Kidney epithelial cell (primary cell): ENCODE results near the gene SETD3. TPM values are rescaled to one million over a fixed set of nuclear protein-coding genes. Genes with fewer than 3 reads are reported as not detected.

Experiments used
- DNase-seq: peaks from one replicate; pipeline ENCODE4 v3.0.0-alpha.2; 2010; ENCODE audit warnings: low read depth
- H3K27me3 ChIP-seq: 2 replicates; pipeline ENCODE4 v1.6.0; 2011; ENCODE audit warnings: low read length; ENCODE audit not compliant: control insufficient read depth, insufficient read depth
- H3K36me3 ChIP-seq: 2 replicates; pipeline ENCODE4 v1.5.1; 2011; ENCODE audit warnings: low read length; ENCODE audit not compliant: control insufficient read depth, insufficient read depth
- H3K4me3 ChIP-seq: 2 replicates; pipeline ENCODE4 v1.5.1; 2011; ENCODE audit warnings: low read depth, mild to moderate bottlenecking, control low read depth, low read length
- CTCF ChIP-seq: IDR thresholded peaks from 2 replicates; pipeline ENCODE4 v1.5.1; 2011; ENCODE audit warnings: mild to moderate bottlenecking, moderate library complexity, low read length, control low read depth, inconsistent platforms; ENCODE audit not compliant: insufficient read depth, poor library complexity, severe bottlenecking
- total RNA-seq: library from RNA; depleted of rRNA; stranded (reverse); fragments of >200 nt; gene quantifications from 2 replicates; pipeline ENCODE4 v1.2.3, GENCODE V29; 2015

Gene SETD3
- total RNA-seq, 1 donor from 2014 or later: 54.7 TPM

DNA sequence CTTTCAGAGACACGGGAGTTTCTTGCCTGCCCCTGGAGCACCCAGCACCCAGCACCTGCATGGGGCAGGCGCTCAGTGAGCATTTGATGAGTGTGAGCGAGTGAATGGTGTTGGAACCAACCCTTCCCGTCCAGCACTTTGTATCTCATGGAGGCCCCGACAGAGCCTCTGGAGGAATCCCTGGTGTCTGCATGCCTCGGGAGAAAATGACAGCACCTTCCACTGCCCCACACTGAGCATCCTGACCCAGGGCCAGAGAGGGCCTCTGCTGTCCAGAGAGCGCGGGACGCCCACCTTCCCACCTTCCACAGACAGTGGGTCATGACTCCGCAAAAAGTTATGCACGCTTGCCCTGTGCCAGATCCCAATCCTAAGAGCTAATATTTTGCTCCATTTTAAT, 105.7 kb downstream of the SETD3 start:
- Histone ChIP-seq H3K27me3 (no peaks in the 10 kb centered on the region), H3K36me3 (no peaks in the 10 kb centered on the region), H3K4me3 (no peak overlapping the region)
- TF ChIP-seq CTCF: no peak
- DNase-seq: no peak

GRCh38 chr14:99363616-99364290, 116.9 kb downstream of the SETD3 start:
- DNase-seq: no peak
- Histone ChIP-seq H3K36me3 (no peaks in the 10 kb centered on the region), H3K4me3 (no peak overlapping the region), H3K27me3 (no peaks in the 10 kb centered on the region)
- no peak for TF ChIP-seq CTCF

DNA sequence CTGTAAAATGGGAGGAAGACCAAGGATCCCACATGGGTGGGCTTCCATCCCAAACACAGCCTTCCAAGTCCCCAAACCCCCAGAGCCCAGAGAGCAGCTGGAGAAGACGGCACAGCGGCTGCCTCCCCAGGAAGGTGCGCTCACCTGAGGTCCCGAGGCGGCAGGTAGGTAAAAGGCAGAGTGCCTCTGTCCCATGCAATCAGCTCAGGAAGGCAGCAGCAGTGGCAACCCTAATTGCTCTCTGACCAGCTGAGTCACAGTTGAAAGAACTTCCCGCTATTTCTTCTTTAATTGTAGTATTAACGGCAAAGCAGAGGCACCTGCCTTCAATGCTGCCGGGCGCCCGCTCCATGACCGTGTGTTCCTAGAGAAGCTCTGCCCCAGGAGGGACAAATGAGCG, 117.6 kb downstream of the SETD3 start:
- Histone ChIP-seq H3K27me3 (no peaks in the 10 kb centered on the region), H3K4me3 (no peak overlapping the region), H3K36me3 (no peaks in the 10 kb centered on the region)
- TF ChIP-seq CTCF: no peak
- no peak for DNase-seq

DNA sequence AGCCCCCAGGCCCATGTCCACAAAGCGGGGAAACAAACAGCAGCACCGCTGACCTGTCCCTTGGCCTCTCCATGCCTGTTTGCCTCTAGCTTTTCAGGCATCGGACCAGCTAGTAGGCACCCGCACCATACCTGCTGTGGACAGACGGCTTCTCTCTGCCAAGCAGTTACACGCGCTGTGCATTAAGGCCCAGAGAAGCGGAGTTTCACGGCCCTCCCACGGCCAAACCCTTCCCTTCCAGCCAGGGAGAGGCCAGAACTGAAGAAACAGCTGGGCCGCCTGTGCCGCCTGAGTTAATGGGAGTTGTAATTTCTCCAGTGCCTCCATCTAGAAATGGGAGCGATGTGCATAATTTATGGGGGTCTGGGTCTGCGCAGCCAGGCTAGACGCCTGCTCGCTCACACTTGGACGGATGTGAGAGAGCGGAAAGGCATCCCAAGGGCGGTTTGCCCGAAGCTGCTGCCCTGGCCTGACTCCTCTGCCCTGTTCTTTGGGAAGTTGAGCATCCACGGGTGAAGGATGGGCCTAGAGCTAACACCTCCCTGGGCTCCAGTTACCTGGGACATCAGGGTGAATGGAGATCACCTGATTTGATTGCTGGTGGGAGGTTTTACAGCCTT, 119.0 kb downstream of the SETD3 start:
- Histone ChIP-seq H3K27me3 (no peaks in the 10 kb centered on the region), H3K36me3 (no peaks in the 10 kb centered on the region), H3K4me3 (no peak overlapping the region)
- DNase-seq: no peak
- no peak for TF ChIP-seq CTCF

DNA sequence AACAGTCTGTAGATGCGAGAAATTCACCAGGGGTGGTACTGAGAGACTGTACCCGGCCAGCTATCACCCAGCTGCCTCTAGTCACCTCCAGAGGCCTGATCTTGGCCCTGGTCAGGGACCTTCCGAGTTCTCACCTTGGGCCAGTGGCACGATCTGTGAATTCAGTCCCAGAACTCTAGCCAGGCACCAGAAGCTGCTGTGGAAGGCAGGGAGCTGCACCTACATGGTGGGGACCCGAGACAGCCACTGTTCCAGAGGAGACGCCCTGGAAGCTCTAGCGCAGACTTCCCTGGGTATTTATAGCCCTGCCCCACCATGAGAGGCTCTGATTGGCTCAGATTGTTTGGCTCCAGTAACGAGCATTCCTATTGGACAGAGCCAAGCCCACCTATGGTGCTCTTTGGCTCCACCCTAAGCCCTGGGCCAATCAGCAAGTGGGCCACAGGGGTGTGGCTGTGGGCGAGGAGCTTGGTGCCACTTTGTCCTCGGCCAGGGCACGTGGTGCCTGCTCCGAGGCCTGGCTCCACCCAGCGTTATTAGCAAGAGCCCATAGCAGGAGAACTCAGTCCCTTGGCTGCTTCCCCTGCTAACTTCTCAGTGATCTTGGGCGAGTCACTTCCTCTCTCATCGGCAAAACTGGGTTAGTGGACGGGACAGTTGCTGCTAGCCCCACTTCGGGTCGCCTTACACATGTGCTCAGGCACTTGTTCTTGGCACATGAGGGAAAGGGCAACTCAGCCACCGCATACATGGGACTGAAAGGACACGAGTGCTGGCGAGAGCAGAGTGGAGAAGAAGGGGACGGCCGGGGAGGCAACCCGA, 119.7 kb downstream of the SETD3 start:
- Histone ChIP-seq H3K4me3 (no peak overlapping the region), H3K27me3 (no peaks in the 10 kb centered on the region), H3K36me3 (no peaks in the 10 kb centered on the region)
- no peak for TF ChIP-seq CTCF
- DNase-seq: no peak
